Lower leg skin (tissue), 3 donors: ENCODE data around the gene CCBE1.

Source experiments
- CTCF ChIP-seq, 3 donors: fragments of 450-650 bp; IDR thresholded peaks; one replicate each; pipeline ENCODE4 v1.5.1; 2016; ENCODE audit warnings: antibody characterized with exemption in 3 of 3, mild to moderate bottlenecking in 3 of 3, moderate library complexity in 2 of 3
- POLR2A ChIP-seq, 2 donors: fragments of 450-650 bp; IDR thresholded peaks; one replicate each; pipeline ENCODE4 v1.6.1; 2016 to 2017; ENCODE audit warnings: antibody characterized with exemption in 2 of 2, mild to moderate bottlenecking in 1 of 2, moderate library complexity in 1 of 2

GRCh38 chr18:59517446-59518165 lies 179.6 kb downstream of the CCBE1 start:
- no peak for TF ChIP-seq CTCF (IDR thresholded peaks at IDR 0.05)
- no peak for TF ChIP-seq POLR2A (IDR thresholded peaks at IDR 0.05)
